C4-2B (cell line): ENCODE data around the gene ARL6IP4.

Experiments
- CTCF ChIP-seq: fragments of 450-650 bp; conservative IDR thresholded peaks from 2 replicates; pipeline ENCODE4 v1.5.1; 2017; ENCODE audit warnings: mild to moderate bottlenecking
- ZFX ChIP-seq: fragments of 450-650 bp; IDR thresholded peaks from 2 replicates; pipeline ENCODE4 v1.6.1; 2017

DNA sequence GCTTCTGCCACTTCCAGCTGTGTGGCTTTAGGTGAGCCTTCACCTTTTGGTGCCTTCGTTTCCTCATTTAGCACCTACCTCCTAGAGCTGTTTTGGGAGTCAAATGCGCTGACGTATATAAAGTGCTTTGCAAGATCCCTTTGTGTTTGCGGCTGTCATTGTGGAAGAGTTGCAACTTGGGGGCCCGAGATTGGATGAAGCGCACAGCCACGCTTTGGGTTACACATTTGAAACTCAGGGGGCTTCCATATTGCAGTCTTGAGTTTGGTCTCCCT, 636 bp upstream of the ARL6IP4 start:
- TF ChIP-seq CTCF (no peak), ZFX (no peak)
